PC-3 (cell line): Measurements from ENCODE around the gene TH. TPM values are rescaled to one million over a fixed set of nuclear protein-coding genes. Genes with fewer than 3 reads are reported as not detected.
A peak's percentile ranks its signal among the peaks of the same experiment; 100 is the strongest.

Experiments used
- ATAC-seq: fragments of 200-7000 bp; cut with Tn5 transposase; 2 replicates; pipeline ENCODE4 v1.9.1; 2020; ENCODE audit warnings: mild to moderate bottlenecking, moderate library complexity
- BruUV-seq: library from RNA; stranded (reverse); fragments of 400-500 nt; replicated peaks from 2 replicates; lab custom pipeline; 2021; lab: Mats Ljungman, UMichigan
- CTCF ChIA-PET: fragments of 300-600 bp; sonication (Branson Sonifier 250); formaldehyde crosslinking; loops from one replicate; lab custom pipeline; 2022; ENCODE audit warnings: antibody characterized with exemption; lab: Charles Lee
- POLR2A ChIA-PET: fragments of 300-600 bp; sonication (Branson Sonifier 250); formaldehyde crosslinking; loops from one replicate; lab custom pipeline; 2022; ENCODE audit warnings: antibody characterized with exemption; ENCODE audit not compliant: unreplicated experiment; lab: Charles Lee
- DNase-seq: peaks from one replicate; pipeline ENCODE4 v3.0.0-alpha.2; 2015
- H2AFZ ChIP-seq: fragments of 300-600 bp; sonication (generic); 2 replicates; pipeline ENCODE4 v1.6.0; 2016; ENCODE audit warnings: antibody characterized with exemption, low read length
- H3F3A ChIP-seq: fragments of 300-600 bp; sonication (generic); one replicate; pipeline ENCODE4 v1.6.0; 2017; ENCODE audit warnings: antibody characterized with exemption, low read length, control low read depth, mild to moderate bottlenecking; ENCODE audit not compliant: unreplicated experiment
- H3K27ac ChIP-seq: fragments of 300-600 bp; sonication (generic); 2 replicates; pipeline ENCODE4 v1.5.1; 2016; ENCODE audit warnings: mild to moderate bottlenecking, low read length
- H3K27me3 ChIP-seq: fragments of 300-600 bp; sonication (generic); 2 replicates; pipeline ENCODE4 v1.6.1; 2016; ENCODE audit warnings: low read length, mixed read lengths
- H3K36me3 ChIP-seq: fragments of 300-600 bp; sonication (generic); 2 replicates; pipeline ENCODE4 v1.6.1; 2016; ENCODE audit warnings: low read depth, mixed run types, low read length, mixed read lengths
- H3K4me1 ChIP-seq: fragments of 300-600 bp; sonication (generic); 2 replicates; pipeline ENCODE4 v1.5.1; 2016; ENCODE audit warnings: low read length; ENCODE audit not compliant: insufficient read depth
- H3K4me2 ChIP-seq: fragments of 300-600 bp; sonication (generic); 2 replicates; pipeline ENCODE4 v1.6.0; 2016; ENCODE audit warnings: low read length
- H3K4me3 ChIP-seq: fragments of 300-600 bp; sonication (generic); 2 replicates; pipeline ENCODE4 v1.5.1; 2016; ENCODE audit warnings: mild to moderate bottlenecking, low read length, mixed read lengths
- H3K79me2 ChIP-seq: fragments of 300-600 bp; sonication (generic); 2 replicates; pipeline ENCODE4 v1.6.1; 2017; ENCODE audit warnings: low read length, mixed read lengths
- H3K9ac ChIP-seq: fragments of 300-600 bp; sonication (generic); 2 replicates; pipeline ENCODE4 v1.6.0; 2016; ENCODE audit warnings: mild to moderate bottlenecking, low read length
- H3K9me2 ChIP-seq: fragments of 300-600 bp; sonication (generic); replicated peaks from 2 replicates; pipeline ENCODE4 v1.6.1; 2016; ENCODE audit warnings: mixed run types, low read length, mixed read lengths
- H3K9me3 ChIP-seq: fragments of 300-600 bp; sonication (generic); 2 replicates; pipeline ENCODE4 v1.6.1; 2016; ENCODE audit warnings: low read length, mixed read lengths
- H4K20me1 ChIP-seq: fragments of 300-600 bp; sonication (generic); 2 replicates; pipeline ENCODE4 v1.6.1; 2016; ENCODE audit warnings: low read length, mixed read lengths
- EZH2 ChIP-seq: fragments of 300-600 bp; sonication (generic); IDR thresholded peaks from one replicate; pipeline ENCODE4 v1.6.1; 2017; ENCODE audit warnings: antibody characterized with exemption, mild to moderate bottlenecking, low read length; ENCODE audit not compliant: unreplicated experiment
- EZH2phosphoT487 ChIP-seq: fragments of 300-600 bp; sonication (generic); IDR thresholded peaks from 2 replicates; pipeline ENCODE4 v1.6.1; 2018; ENCODE audit warnings: mild to moderate bottlenecking, antibody characterized with exemption, low read length, borderline replicate concordance
- intact Hi-C: fragments of 100-400 bp; cut with micrococcal nuclease; formaldehyde crosslinking; loops from 2 replicates; pipeline ENCODE4 v1.9.0; 2023
- total RNA-seq: library from RNA; depleted of rRNA; stranded (reverse); fragments of >200 nt; gene quantifications from 2 replicates; pipeline ENCODE4 v1.2.3, GENCODE V29; 2014
- TF ChIP-seq, protein P1 (sequence below): fragments of 300-600 bp; sonication (generic); conservative IDR thresholded peaks from 2 replicates; pipeline ENCODE4 v1.5.1; 2017; ENCODE audit warnings: antibody characterized with exemption, low read depth, mild to moderate bottlenecking, low read length

TH gene
- total RNA-seq, 1 experiment from 2014 or later = 8.3 TPM

DNA sequence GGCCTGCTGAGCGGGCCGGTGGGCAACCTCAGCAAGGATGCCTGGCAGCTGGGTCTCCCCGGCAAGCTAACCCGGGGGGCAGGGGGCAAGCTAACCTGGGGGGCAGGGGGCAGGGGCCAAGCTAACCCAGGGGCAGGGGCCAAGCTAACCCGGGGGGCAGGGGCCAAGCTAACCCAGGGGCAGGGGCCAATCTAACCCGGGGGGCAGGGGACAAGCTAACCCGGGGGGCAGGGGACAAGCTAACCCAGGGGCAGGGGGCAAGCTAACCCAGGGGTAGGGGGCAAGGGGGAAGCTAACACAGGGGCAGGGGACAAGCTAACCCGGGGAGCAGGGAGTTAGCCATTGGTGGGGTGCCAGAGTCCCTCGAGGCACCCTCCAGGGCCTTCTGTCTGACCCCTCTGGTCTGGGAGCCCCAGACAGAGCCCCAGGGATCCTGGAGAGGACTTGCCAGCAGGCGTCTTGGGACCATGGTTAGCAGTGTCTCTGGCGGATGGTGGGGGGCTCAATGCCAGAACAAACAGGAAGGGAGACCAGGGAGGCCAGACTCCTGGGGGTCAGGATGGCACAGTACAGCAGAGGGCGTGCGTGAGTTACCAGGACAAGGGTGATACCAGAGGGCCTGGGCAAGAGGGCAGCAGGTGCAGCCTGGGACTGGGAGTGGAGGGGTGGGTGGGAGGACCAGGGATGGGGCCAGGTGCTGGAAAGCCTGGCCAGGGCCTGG lies 48.5 kb downstream of the TH start:
- H2AFZ ChIP-seq = no peak overlapping the region
- no peak overlapping the region for H3K27ac ChIP-seq
- ATAC-seq (no peak), DNase-seq (no peak)
- H3K4me1 ChIP-seq = peaks cover 7% of the 10 kb centered on the region; the same call in 1 of the 2 replicates
- H3K4me2 ChIP-seq = peak overlapping the region; percentile 61; the same call in 1 of the 2 replicates
- BruUV-seq = no TSS peak
- ChIA-PET CTCF (no interaction called here), POLR2A (no interaction called here)
- intact Hi-C loops = no loop called here
- H3F3A ChIP-seq = no peaks in the 10 kb centered on the region
- H3K4me3 ChIP-seq = no peak overlapping the region
- H3K9me2 ChIP-seq = no peaks in the 10 kb centered on the region
- no peaks in the 10 kb centered on the region for H4K20me1 ChIP-seq
- no peaks in the 10 kb centered on the region for H3K27me3 ChIP-seq
- H3K9ac ChIP-seq = no peak overlapping the region
- H3K9me3 ChIP-seq = no peaks in the 10 kb centered on the region
- no peaks in the 10 kb centered on the region for H3K36me3 ChIP-seq
- H3K79me2 ChIP-seq = no peaks in the 10 kb centered on the region
- TF ChIP-seq EZH2 (no peak), EZH2phosphoT487 (no peak)
- TF ChIP-seq, protein P1, sequence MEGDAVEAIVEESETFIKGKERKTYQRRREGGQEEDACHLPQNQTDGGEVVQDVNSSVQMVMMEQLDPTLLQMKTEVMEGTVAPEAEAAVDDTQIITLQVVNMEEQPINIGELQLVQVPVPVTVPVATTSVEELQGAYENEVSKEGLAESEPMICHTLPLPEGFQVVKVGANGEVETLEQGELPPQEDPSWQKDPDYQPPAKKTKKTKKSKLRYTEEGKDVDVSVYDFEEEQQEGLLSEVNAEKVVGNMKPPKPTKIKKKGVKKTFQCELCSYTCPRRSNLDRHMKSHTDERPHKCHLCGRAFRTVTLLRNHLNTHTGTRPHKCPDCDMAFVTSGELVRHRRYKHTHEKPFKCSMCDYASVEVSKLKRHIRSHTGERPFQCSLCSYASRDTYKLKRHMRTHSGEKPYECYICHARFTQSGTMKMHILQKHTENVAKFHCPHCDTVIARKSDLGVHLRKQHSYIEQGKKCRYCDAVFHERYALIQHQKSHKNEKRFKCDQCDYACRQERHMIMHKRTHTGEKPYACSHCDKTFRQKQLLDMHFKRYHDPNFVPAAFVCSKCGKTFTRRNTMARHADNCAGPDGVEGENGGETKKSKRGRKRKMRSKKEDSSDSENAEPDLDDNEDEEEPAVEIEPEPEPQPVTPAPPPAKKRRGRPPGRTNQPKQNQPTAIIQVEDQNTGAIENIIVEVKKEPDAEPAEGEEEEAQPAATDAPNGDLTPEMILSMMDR = no peak

DNA sequence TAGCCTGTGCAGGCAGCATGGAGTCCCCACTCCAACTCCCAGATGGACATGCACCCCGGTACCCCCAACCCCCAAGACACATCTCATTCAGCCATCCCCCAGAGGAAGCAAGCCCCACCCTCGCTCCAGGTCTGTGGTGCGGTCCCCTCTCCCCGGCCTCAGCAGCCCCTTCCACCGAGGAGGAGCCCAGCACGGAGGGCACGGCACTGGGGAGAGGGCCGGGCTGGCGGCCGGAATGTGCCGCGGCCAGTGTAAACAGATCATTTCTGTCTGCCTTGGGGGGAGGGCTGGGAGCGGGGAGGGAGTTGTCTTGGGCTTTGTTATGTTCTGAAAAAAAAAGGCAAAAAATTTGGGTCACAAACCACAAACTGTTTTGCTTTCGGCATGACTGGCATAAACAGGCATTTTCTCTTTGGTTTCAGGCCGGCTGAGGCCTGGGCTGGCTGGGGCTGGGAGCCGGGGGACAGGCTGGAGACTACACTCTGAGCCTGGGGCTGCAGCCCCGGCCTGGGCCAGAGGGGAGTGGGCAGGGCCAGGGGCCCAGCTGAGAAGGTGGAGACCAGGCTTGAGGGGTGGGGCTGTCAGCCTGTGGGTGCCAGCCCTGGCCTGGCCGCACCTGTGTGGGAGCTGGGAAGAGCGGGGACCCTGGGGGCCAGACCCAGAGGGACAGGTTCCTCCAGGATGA lies 49.3 kb downstream of the TH start:
- Histone ChIP-seq H3F3A (no peaks in the 10 kb centered on the region), H3K9me2 (no peaks in the 10 kb centered on the region), H2AFZ (peak overlapping the region; percentile 59), H3K9ac (no peak overlapping the region), H3K4me3 (peak overlapping the region; percentile 11; the same call in 1 of the 2 replicates), H3K4me2 (peak overlapping the region; percentile 61), H3K4me1 (peaks cover 7% of the 10 kb centered on the region; the same call in 1 of the 2 replicates), H4K20me1 (no peaks in the 10 kb centered on the region), H3K27me3 (no peaks in the 10 kb centered on the region), H3K79me2 (no peaks in the 10 kb centered on the region), H3K36me3 (no peaks in the 10 kb centered on the region), H3K27ac (no peak overlapping the region), H3K9me3 (no peaks in the 10 kb centered on the region)
- intact Hi-C loops = no loop called here
- ATAC-seq = peak; percentile 76
- ChIA-PET CTCF (no interaction called here), POLR2A (no interaction called here)
- BruUV-seq = no TSS peak
- TF ChIP-seq EZH2phosphoT487 = no peak
- TF ChIP-seq, protein P1 = no peak
- DNase-seq = peak; percentile 30
